Fibroblast of the aortic adventitia (primary cell): Measurements from ENCODE around the gene RUSC1. TPM values are rescaled to one million over a fixed set of nuclear protein-coding genes. Genes with fewer than 3 reads are reported as not detected.

Experiments used
- DNase-seq: peaks from one replicate; pipeline ENCODE4 v3.0.0-alpha.2; 2010; ENCODE audit warnings: low read depth
- H3K4me3 ChIP-seq: 2 replicates; pipeline ENCODE4 v1.5.1; 2011; ENCODE audit warnings: low read depth, mild to moderate bottlenecking, control low read depth, low read length, moderate library complexity
- CTCF ChIP-seq: IDR thresholded peaks from 2 replicates; pipeline ENCODE4 v1.5.1; 2011; ENCODE audit warnings: mild to moderate bottlenecking, low read length, control low read depth, inconsistent platforms; ENCODE audit not compliant: insufficient read depth
- total RNA-seq: library from RNA; depleted of rRNA; stranded (reverse); fragments of >200 nt; gene quantifications from 2 replicates; pipeline ENCODE4 v1.2.3, GENCODE V29; 2012; ENCODE audit warnings: low replicate concordance

Gene RUSC1
- total RNA-seq, 1 donor = 23.0 TPM

DNA sequence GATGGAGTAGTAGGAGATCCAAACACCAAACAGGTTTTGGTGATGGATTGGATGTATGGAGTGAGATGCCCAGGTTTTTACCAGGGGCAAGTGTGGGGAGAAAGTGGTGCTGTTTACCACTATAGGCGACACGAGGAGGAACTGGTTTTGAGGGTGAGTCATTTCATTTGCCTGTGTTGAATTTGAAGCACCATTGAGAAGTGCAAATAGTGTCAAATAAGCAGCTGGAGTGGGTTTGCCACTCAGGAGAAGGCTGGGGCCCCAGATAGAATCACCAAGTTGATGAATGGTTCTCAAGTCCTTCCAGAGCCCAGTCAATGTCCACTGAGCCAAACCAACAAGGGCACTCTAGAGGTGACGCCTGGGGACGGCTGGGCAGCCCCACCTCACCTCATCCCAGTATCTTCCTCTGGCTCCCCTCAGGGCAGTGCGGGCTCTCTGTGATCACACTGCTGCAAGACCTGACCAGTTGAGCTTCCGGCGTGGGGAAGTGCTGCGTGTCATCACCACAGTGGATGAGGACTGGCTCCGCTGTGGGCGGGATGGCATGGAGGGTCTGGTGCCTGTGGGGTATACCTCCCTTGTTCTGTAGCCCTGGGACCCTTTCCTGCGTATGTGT lies 9.4 kb downstream of the RUSC1 start:
- TF ChIP-seq CTCF = no peak
- no peak for DNase-seq
- H3K4me3 ChIP-seq = no peak overlapping the region

GRCh38 chr1:155334962-155335361 lies 14.3 kb downstream of the RUSC1 start:
- no peak for DNase-seq
- no peak overlapping the region for H3K4me3 ChIP-seq
- TF ChIP-seq CTCF = no peak

- TF ChIP-seq CTCF = no peak
- H3K4me3 ChIP-seq = no peak overlapping the region
- DNase-seq = peak; percentile 24
Observed at GRCh38 chr1:155339515-155340097, 18.9 kb downstream of the RUSC1 start.

GRCh38 chr1:155342842-155343241 lies 22.1 kb downstream of the RUSC1 start:
- TF ChIP-seq CTCF = no peak
- no peak overlapping the region for H3K4me3 ChIP-seq
- no peak for DNase-seq

GRCh38 chr1:155352631-155353030 lies 31.9 kb downstream of the RUSC1 start:
- H3K4me3 ChIP-seq = no peak overlapping the region
- no peak for DNase-seq
- no peak for TF ChIP-seq CTCF

DNA sequence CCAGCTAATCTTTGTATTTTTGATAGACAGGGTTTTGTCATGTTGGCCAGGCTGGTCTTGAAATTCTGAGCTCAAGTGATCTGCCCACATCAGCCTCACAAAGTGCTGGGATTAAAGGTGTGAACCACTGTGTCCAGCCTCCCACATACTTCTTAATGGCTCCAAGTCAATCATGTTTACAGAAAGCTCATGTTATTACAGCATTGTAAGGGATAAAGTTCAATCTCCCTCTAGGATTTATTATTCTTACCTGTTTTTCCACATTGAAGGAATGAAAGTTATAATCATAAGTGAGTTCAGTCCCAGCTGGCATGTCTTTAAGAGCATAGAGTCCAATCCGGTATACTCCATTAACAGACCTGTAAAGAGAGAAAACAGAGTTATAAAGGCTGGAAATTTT lies 39.4 kb downstream of the RUSC1 start:
- no peak for DNase-seq
- no peak overlapping the region for H3K4me3 ChIP-seq
- no peak for TF ChIP-seq CTCF

DNA sequence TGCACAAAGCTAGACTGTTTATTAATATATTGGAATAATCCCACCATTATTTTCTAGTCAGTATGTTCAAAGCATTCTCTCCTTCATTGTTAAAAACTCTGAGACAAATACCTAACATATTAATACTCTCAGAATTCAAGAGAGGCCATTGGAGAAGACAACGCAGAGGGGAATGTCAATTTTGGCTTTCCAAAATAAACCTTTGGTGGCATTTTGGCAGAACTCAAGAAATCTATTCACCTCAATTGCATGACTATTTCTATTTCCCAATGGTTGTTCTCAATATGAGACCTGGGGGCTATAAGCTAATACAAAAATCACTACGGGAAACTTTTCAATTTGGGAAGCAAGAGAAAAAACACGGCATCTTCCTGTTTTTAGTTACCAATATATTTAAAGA lies 58.5 kb downstream of the RUSC1 start:
- peak overlapping the region; percentile 41 for H3K4me3 ChIP-seq
- DNase-seq = peak; percentile 81
- TF ChIP-seq CTCF = no peak
